ENCODE results near the gene SOBP. TPM values are rescaled to one million over a fixed set of nuclear protein-coding genes. Genes with fewer than 3 reads are reported as not detected.

SOBP gene
- 10 to 100 TPM in 3 of 4 donors, 1 to 10 TPM in 1; 3.8 to 32.5 (median 19.4) TPM for total RNA-seq

GRCh38 chr6:107489636-107490565 lies at the start of gene SOBP:
Gene SOBP (plus strand): TSS chr6:107490117. CDS start chr6:107490617, 500 bp downstream.
- intact Hi-C loops (cut with DNase I; ENCODE audit: low total_unique reads) (loop anchor here (1.0 to 10.0 kb wide), 6 partner anchors 31 to 1695 kb away; partner anchors contain the start of gene PDSS2), in situ Hi-C loops (cut with MboI; ENCODE audit: low sequenced_read_pairs in 4 of 4) (loop anchor here in 3 of 4 donors (10.0 to 25.0 kb wide), 2 partner anchors 165 to 172 kb away; no protein-coding TSS in a partner anchor)
- H3K9me3 ChIP-seq, result no peaks in the 10 kb centered on the region
- peaks cover 28 to 35% of the 10 kb centered on the region in 2 donors for H3K4me1 ChIP-seq
- peak in 3 of 5 experiments; percentile 4 to 20 (median 19) for TF ChIP-seq CTCF (IDR thresholded peaks at IDR 0.05 in 4 of 5, conservative IDR thresholded peaks at IDR 0.05 in 1 of 5)
- TF ChIP-seq POLR2A (IDR thresholded peaks at IDR 0.05), result peak; percentile 45 to 53
- peak; percentile 16 to 21 for ATAC-seq
- H3K27ac ChIP-seq, result peak within 1 kb of the TSS; percentile 90 to 95 (median 92)
- DNase-seq, result peak; percentile 47 to 52
- no peaks in the 10 kb centered on the region for H3K36me3 ChIP-seq
- H3K27me3 ChIP-seq, result no peaks in the 10 kb centered on the region
- peak within 1 kb of the TSS; percentile 69 to 94 (median 84) for H3K4me3 ChIP-seq

- in situ Hi-C loops (cut with MboI; ENCODE audit: low sequenced_read_pairs in 4 of 4) (no loop called here), intact Hi-C loops (cut with DNase I; ENCODE audit: low total_unique reads) (no loop called here)
- Histone ChIP-seq H3K27ac (no peak overlapping the region), H3K4me1 (peaks cover 5 to 13% of the 10 kb centered on the region in 2 donors), H3K9me3 (no peaks in the 10 kb centered on the region), H3K27me3 (no peaks in the 10 kb centered on the region), H3K36me3 (no peaks in the 10 kb centered on the region), H3K4me3 (no peak overlapping the region)
- TF ChIP-seq CTCF (IDR thresholded peaks at IDR 0.05 in 4 of 5, conservative IDR thresholded peaks at IDR 0.05 in 1 of 5) (no peak), POLR2A (IDR thresholded peaks at IDR 0.05) (no peak)
- ATAC-seq, result no peak
- DNase-seq, result no peak
Measured at GRCh38 chr6:107440936-107441335, 49.0 kb upstream of the SOBP start.

- intact Hi-C loops (cut with DNase I; ENCODE audit: low total_unique reads), result no loop called here
- no peak for TF ChIP-seq POLR2A (IDR thresholded peaks at IDR 0.05)
- TF ChIP-seq CTCF (IDR thresholded peaks at IDR 0.05 in 4 of 5, conservative IDR thresholded peaks at IDR 0.05 in 1 of 5), result no peak
- no peak overlapping the region for H3K4me3 ChIP-seq
- DNase-seq (no peak), ATAC-seq (no peak)
- no peaks in the 10 kb centered on the region for H3K36me3 ChIP-seq
- in situ Hi-C loops (cut with MboI; ENCODE audit: low sequenced_read_pairs in 4 of 4), result no loop called here
- H3K9me3 ChIP-seq, result no peaks in the 10 kb centered on the region
- no peak overlapping the region for H3K27ac ChIP-seq
- H3K4me1 ChIP-seq, result peaks cover 5 to 13% of the 10 kb centered on the region in 2 donors
- no peaks in the 10 kb centered on the region for H3K27me3 ChIP-seq
Measured at GRCh38 chr6:107441682-107442081, 48.2 kb upstream of the SOBP start.

GRCh38 chr6:107442938-107443607 lies 46.8 kb upstream of the SOBP start:
- no peaks in the 10 kb centered on the region for H3K27me3 ChIP-seq
- no peaks in the 10 kb centered on the region for H3K36me3 ChIP-seq
- no peak overlapping the region for H3K27ac ChIP-seq
- peaks cover 5 to 13% of the 10 kb centered on the region in 2 donors for H3K4me1 ChIP-seq
- intact Hi-C loops (cut with DNase I; ENCODE audit: low total_unique reads), result no loop called here
- no peak overlapping the region for H3K4me3 ChIP-seq
- peaks cover 0 to 4% (median 0%) of the 10 kb centered on the region in 3 donors for H3K9me3 ChIP-seq
- in situ Hi-C loops (cut with MboI; ENCODE audit: low sequenced_read_pairs in 4 of 4), result no loop called here
- TF ChIP-seq CTCF (IDR thresholded peaks at IDR 0.05 in 4 of 5, conservative IDR thresholded peaks at IDR 0.05 in 1 of 5) (no peak), POLR2A (IDR thresholded peaks at IDR 0.05) (no peak)
- DNase-seq (no peak), ATAC-seq (no peak)

All from gastrocnemius medialis (tissue), 4 donors.